ENCODE measurements around the gene PTPRG.

GRCh38 chr3:61997101-61997500 lies 435.7 kb downstream of the PTPRG start:
- TF ChIP-seq POLR2A (IDR thresholded peaks at IDR 0.05; ENCODE audit: low read length) (no peak), GATA1 (IDR thresholded peaks at IDR 0.05; ENCODE audit: low read depth, low read length) (no peak)
